ENCODE measurements around the gene LETM1. TPM values are rescaled to one million over a fixed set of nuclear protein-coding genes. Genes with fewer than 3 reads are reported as not detected.

Gene LETM1
- total RNA-seq, 2 donors from 2014 or later: 45.7 to 52.4 TPM

GRCh38 chr4:1842993-1843448, 12.9 kb downstream of the LETM1 start:
- 94 to 95% methylated on average over 15 to 17 of the region's 17 CpGs for WGBS, 2 experiments (ENCODE audit: insufficient coverage in 1 of 2, insufficient read length in 1 of 2)
- H3K4me1 Mint-ChIP-seq: no peaks in the 10 kb centered on the region
- no peak overlapping the region for H3K9ac ChIP-seq (ENCODE audit: extremely low read depth, low read length, poor library complexity, severe bottlenecking)
- H3K27me3 Mint-ChIP-seq (ENCODE audit: insufficient read depth): no peaks in the 10 kb centered on the region
- no peak for TF ChIP-seq CTCF (conservative IDR thresholded peaks at IDR 0.05)
- no peak overlapping the region for H3K4me3 ChIP-seq (ENCODE audit: low read length)
- H3K9me3 Mint-ChIP-seq: no peaks in the 10 kb centered on the region
- no peak overlapping the region for H3K27ac Mint-ChIP-seq
- no peaks in the 10 kb centered on the region for H3K9me3 ChIP-seq (ENCODE audit: control insufficient read depth, low read length)
- no peak overlapping the region for H3K4me3 Mint-ChIP-seq
- no peak overlapping the region for H3K27ac ChIP-seq (ENCODE audit: low read depth, low read length)
- H3K27me3 ChIP-seq (ENCODE audit: control insufficient read depth, insufficient read depth, low read length, poor library complexity, severe bottlenecking): no peaks in the 10 kb centered on the region
- no peaks in the 10 kb centered on the region for H3K4me1 ChIP-seq (ENCODE audit: control insufficient read depth, insufficient read depth, low read length)
- peaks cover 60% of the 10 kb centered on the region for H3K36me3 Mint-ChIP-seq (ENCODE audit: low read depth)
- no peak for DNase-seq
- peaks cover 47% of the 10 kb centered on the region for H3K36me3 ChIP-seq (ENCODE audit: control insufficient read depth, insufficient read depth, low read length)

- 91 to 100% methylated on average over 7 to 13 of the region's 13 CpGs for WGBS, 2 experiments (ENCODE audit: insufficient coverage in 1 of 2, insufficient read length in 1 of 2)
- H3K36me3 Mint-ChIP-seq (ENCODE audit: low read depth): peaks cover 60% of the 10 kb centered on the region
- no peak overlapping the region for H3K4me3 Mint-ChIP-seq
- Histone ChIP-seq H3K9ac (ENCODE audit: extremely low read depth, low read length, poor library complexity, severe bottlenecking) (no peak overlapping the region), H3K4me1 (ENCODE audit: control insufficient read depth, insufficient read depth, low read length) (no peaks in the 10 kb centered on the region), H3K27me3 (ENCODE audit: control insufficient read depth, insufficient read depth, low read length, poor library complexity, severe bottlenecking) (no peaks in the 10 kb centered on the region), H3K9me3 (ENCODE audit: control insufficient read depth, low read length) (no peaks in the 10 kb centered on the region), H3K36me3 (ENCODE audit: control insufficient read depth, insufficient read depth, low read length) (peaks cover 48% of the 10 kb centered on the region), H3K4me3 (ENCODE audit: low read length) (no peak overlapping the region), H3K27ac (ENCODE audit: low read depth, low read length) (no peak overlapping the region)
- H3K27me3 Mint-ChIP-seq (ENCODE audit: insufficient read depth): no peaks in the 10 kb centered on the region
- peak; percentile 46 for TF ChIP-seq CTCF (conservative IDR thresholded peaks at IDR 0.05)
- peak overlapping the region; percentile 28 for H3K27ac Mint-ChIP-seq
- DNase-seq: peak; percentile 68
- no peaks in the 10 kb centered on the region for H3K9me3 Mint-ChIP-seq
- no peaks in the 10 kb centered on the region for H3K4me1 Mint-ChIP-seq
Measured at GRCh38 chr4:1842339-1842895, 13.5 kb downstream of the LETM1 start.

DNA sequence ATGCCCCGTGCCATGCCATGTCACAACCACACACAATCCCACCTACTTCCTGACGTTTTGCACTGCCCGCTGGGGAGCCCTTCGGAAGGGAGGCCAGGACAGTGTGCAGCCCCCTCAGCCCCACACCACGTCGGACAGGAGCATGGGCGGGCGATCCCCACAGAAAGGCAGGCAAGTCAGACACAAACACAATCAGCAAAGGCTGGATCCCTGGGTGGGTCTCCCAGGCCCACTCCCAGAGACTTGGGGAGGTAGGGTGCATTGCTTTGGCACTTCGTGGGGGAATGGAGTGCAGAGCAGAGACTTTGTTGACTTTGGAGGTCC, 14.1 kb downstream of the LETM1 start:
- DNase-seq: no peak
- no peak overlapping the region for H3K4me3 Mint-ChIP-seq
- peaks cover 57% of the 10 kb centered on the region for H3K36me3 Mint-ChIP-seq (ENCODE audit: low read depth)
- no peaks in the 10 kb centered on the region for H3K4me1 ChIP-seq (ENCODE audit: control insufficient read depth, insufficient read depth, low read length)
- no peaks in the 10 kb centered on the region for H3K9me3 Mint-ChIP-seq
- WGBS, 2 experiments (ENCODE audit: insufficient coverage in 1 of 2, insufficient read length in 1 of 2): 91 to 100% methylated on average over 5 to 9 of the region's 9 CpGs
- H3K36me3 ChIP-seq (ENCODE audit: control insufficient read depth, insufficient read depth, low read length): peaks cover 49% of the 10 kb centered on the region
- H3K4me3 ChIP-seq (ENCODE audit: low read length): no peak overlapping the region
- peak overlapping the region; percentile 28 for H3K27ac Mint-ChIP-seq
- no peaks in the 10 kb centered on the region for H3K27me3 ChIP-seq (ENCODE audit: control insufficient read depth, insufficient read depth, low read length, poor library complexity, severe bottlenecking)
- H3K4me1 Mint-ChIP-seq: no peaks in the 10 kb centered on the region
- H3K27me3 Mint-ChIP-seq (ENCODE audit: insufficient read depth): no peaks in the 10 kb centered on the region
- H3K9me3 ChIP-seq (ENCODE audit: control insufficient read depth, low read length): no peaks in the 10 kb centered on the region
- TF ChIP-seq CTCF (conservative IDR thresholded peaks at IDR 0.05): no peak
- no peak overlapping the region for H3K9ac ChIP-seq (ENCODE audit: extremely low read depth, low read length, poor library complexity, severe bottlenecking)
- no peak overlapping the region for H3K27ac ChIP-seq (ENCODE audit: low read depth, low read length)
